Testis (tissue), 3 donors: ENCODE measurements around the gene MXD4. TPM values are rescaled to one million over a fixed set of nuclear protein-coding genes. Genes with fewer than 3 reads are reported as not detected.

ENCODE experiments used
- DNase-seq: peaks from one replicate; pipeline ENCODE4 v3.0.0-alpha.2; 2019
- H3K27ac ChIP-seq, 2 donors: fragments of 200-600 bp; sonication (generic); one replicate each; pipeline ENCODE4 v1.5.1; 2019
- H3K27me3 ChIP-seq: fragments of 200-600 bp; sonication (generic); one replicate; pipeline ENCODE4 v1.5.1; 2019
- H3K36me3 ChIP-seq: fragments of 200-600 bp; sonication (generic); one replicate; pipeline ENCODE4 v1.5.1; 2017; ENCODE audit warnings: low read depth; ENCODE audit errors: missing control alignments
- H3K4me1 ChIP-seq: fragments of 200-600 bp; sonication (generic); one replicate; pipeline ENCODE4 v1.5.1; 2019
- H3K4me3 ChIP-seq, 2 donors: fragments of 200-600 bp; sonication (generic); one replicate each; pipeline ENCODE4 v1.5.1; 2017 to 2019
- H3K9me3 ChIP-seq: fragments of 200-600 bp; sonication (generic); one replicate; pipeline ENCODE4 v1.5.1; 2017
- CTCF ChIP-seq, 3 experiments: fragments of 450-650 bp in 2 of 3; fragments of 200-600 bp in 1 of 3; sonication (generic) in 1 of 3; IDR thresholded peaks; one replicate each; pipeline ENCODE4 v1.5.1; 2016 to 2019; ENCODE audit warnings: antibody characterized with exemption in 3 of 3, mild to moderate bottlenecking in 2 of 3, moderate library complexity in 1 of 3
- POLR2A ChIP-seq: fragments of 450-650 bp; IDR thresholded peaks from one replicate; pipeline ENCODE4 v1.6.1; 2017; ENCODE audit warnings: antibody characterized with exemption, mild to moderate bottlenecking, moderate library complexity
- WGBS, 2 donors: methylation state at CpG; one replicate each; pipeline ENCODE4 v1.1.5; 2018; 5-methylcytosine and 5-hydroxymethylcytosine counted together
- intact Hi-C: fragments of 100-400 bp; cut with DNase I; formaldehyde crosslinking; loops from one replicate; pipeline ENCODE4 v1.15.1; 2023; ENCODE audit warnings: low total_unique reads
- polyA plus RNA-seq: library from polyadenylated mRNA; stranded (reverse); fragments of 350-450 nt; fragmentation: Illumina TruSeq; extraction: RNeasy Lipid Tissue Mini Kit (QIAGEN cat#74804); gene quantifications from one replicate; pipeline ENCODE4 v1.2.3, GENCODE V29; 2014; ENCODE audit warnings: low read depth, low replicate concordance; ENCODE audit not compliant: insufficient read depth
- total RNA-seq, 2 donors: library from RNA; depleted of rRNA; stranded (reverse); fragments of >200 nt; gene quantifications; one replicate each; pipeline ENCODE4 v1.2.3, GENCODE V29; 2016

Gene MXD4
- total and polyA plus RNA-seq, 3 donors from 2014 or later: 51.6 to 76.4 (median 73.8) TPM

GRCh38 chr4:2264481-2265041 lies 2.7 kb upstream of the MXD4 start:
- Histone ChIP-seq H3K27ac (no peak overlapping the region), H3K4me3 (no peak overlapping the region), H3K9me3 (no peaks in the 10 kb centered on the region), H3K36me3 (no peaks in the 10 kb centered on the region), H3K27me3 (no peaks in the 10 kb centered on the region), H3K4me1 (peaks cover 24% of the 10 kb centered on the region)
- TF ChIP-seq POLR2A (no peak), CTCF (IDR thresholded peaks at IDR 0.05) (no peak)
- DNase-seq: no peak
- 88 to 90% methylated on average over 2 to 6 of the region's 6 CpGs for WGBS, 2 donors
- intact Hi-C loops: loop anchor here (5.0 kb wide), 1 partner anchor 552 kb away; the partner anchor contains the start of gene SLBP

- Histone ChIP-seq H3K4me1 (peaks cover 31% of the 10 kb centered on the region), H3K36me3 (no peaks in the 10 kb centered on the region), H3K4me3 (no peak overlapping the region), H3K27me3 (no peaks in the 10 kb centered on the region), H3K27ac (no peak overlapping the region), H3K9me3 (no peaks in the 10 kb centered on the region)
- intact Hi-C loops: loop anchor here (5.0 kb wide), 1 partner anchor 552 kb away; the partner anchor contains the start of gene SLBP
- DNase-seq: no peak
- 75 to 83% methylated on average over 4 to 6 of the region's 6 CpGs for WGBS, 2 donors
- no peak for TF ChIP-seq POLR2A
- no peak for TF ChIP-seq CTCF (IDR thresholded peaks at IDR 0.05)
These were observed 2.0 kb upstream of the MXD4 start for GRCh38 chr4:2263926-2264321.

- intact Hi-C loops: loop anchor here (5.0 kb wide), 1 partner anchor 551 kb away; the partner anchor contains the start of gene SLBP
These were observed 988 bp upstream of the MXD4 start for GRCh38 chr4:2262944-2263250.

GRCh38 chr4:2262145-2262943 lies 435 bp upstream of the MXD4 start:
- peaks cover 47% of the 10 kb centered on the region for H3K4me1 ChIP-seq

More at GRCh38 chr4:2262944-2263250, 988 bp upstream of the MXD4 start:
- H3K36me3 ChIP-seq: no peaks in the 10 kb centered on the region
- no peak for DNase-seq
- H3K27me3 ChIP-seq: no peaks in the 10 kb centered on the region
- peaks cover 41% of the 10 kb centered on the region for H3K4me1 ChIP-seq
- H3K4me3 ChIP-seq: peak overlapping the region; percentile 53 to 74
- TF ChIP-seq POLR2A (no peak), CTCF (IDR thresholded peaks at IDR 0.05) (no peak)
- 19 to 34% methylated on average over 13 of the region's 13 CpGs for WGBS, 2 donors
- peak overlapping the region; percentile 94 to 96 for H3K27ac ChIP-seq
- no peaks in the 10 kb centered on the region for H3K9me3 ChIP-seq

More at GRCh38 chr4:2262145-2262943, 435 bp upstream of the MXD4 start:
- H3K4me3 ChIP-seq: peak overlapping the region; percentile 74 to 82
- no peaks in the 10 kb centered on the region for H3K36me3 ChIP-seq
- H3K27me3 ChIP-seq: no peaks in the 10 kb centered on the region
- TF ChIP-seq CTCF (IDR thresholded peaks at IDR 0.05) (peak in 1 of 3 experiments; percentile 15), POLR2A (peak; percentile 92)
- H3K9me3 ChIP-seq: no peaks in the 10 kb centered on the region
- WGBS, 2 donors: 0 to 1% methylated on average over 4 to 78 of the region's 98 CpGs
- intact Hi-C loops: loop anchor here (5.0 kb wide), 1 partner anchor 550 kb away; the partner anchor contains the start of gene SLBP
- DNase-seq: peak; percentile 100
- peak overlapping the region; percentile 94 to 96 for H3K27ac ChIP-seq
